Measurements from ENCODE around the gene ENGASE.
"Not testable (repeated sequence)": the region's sequence is repeated elsewhere in the genome, so short reads cannot be mapped to it uniquely, and the experiment has no call there.

Gene ENGASE, protein sequence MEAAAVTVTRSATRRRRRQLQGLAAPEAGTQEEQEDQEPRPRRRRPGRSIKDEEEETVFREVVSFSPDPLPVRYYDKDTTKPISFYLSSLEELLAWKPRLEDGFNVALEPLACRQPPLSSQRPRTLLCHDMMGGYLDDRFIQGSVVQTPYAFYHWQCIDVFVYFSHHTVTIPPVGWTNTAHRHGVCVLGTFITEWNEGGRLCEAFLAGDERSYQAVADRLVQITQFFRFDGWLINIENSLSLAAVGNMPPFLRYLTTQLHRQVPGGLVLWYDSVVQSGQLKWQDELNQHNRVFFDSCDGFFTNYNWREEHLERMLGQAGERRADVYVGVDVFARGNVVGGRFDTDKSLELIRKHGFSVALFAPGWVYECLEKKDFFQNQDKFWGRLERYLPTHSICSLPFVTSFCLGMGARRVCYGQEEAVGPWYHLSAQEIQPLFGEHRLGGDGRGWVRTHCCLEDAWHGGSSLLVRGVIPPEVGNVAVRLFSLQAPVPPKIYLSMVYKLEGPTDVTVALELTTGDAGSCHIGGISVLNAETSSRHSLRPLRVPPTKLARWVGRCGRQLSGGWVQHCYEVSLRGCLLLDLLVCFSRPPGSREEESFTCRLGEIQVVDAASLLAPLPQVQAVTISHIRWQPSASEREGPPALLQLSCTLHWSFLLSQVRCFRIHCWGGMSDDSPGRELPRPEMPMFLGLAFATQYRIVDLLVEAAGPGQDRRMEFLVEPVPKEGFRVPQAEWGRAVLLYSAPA

DNA sequence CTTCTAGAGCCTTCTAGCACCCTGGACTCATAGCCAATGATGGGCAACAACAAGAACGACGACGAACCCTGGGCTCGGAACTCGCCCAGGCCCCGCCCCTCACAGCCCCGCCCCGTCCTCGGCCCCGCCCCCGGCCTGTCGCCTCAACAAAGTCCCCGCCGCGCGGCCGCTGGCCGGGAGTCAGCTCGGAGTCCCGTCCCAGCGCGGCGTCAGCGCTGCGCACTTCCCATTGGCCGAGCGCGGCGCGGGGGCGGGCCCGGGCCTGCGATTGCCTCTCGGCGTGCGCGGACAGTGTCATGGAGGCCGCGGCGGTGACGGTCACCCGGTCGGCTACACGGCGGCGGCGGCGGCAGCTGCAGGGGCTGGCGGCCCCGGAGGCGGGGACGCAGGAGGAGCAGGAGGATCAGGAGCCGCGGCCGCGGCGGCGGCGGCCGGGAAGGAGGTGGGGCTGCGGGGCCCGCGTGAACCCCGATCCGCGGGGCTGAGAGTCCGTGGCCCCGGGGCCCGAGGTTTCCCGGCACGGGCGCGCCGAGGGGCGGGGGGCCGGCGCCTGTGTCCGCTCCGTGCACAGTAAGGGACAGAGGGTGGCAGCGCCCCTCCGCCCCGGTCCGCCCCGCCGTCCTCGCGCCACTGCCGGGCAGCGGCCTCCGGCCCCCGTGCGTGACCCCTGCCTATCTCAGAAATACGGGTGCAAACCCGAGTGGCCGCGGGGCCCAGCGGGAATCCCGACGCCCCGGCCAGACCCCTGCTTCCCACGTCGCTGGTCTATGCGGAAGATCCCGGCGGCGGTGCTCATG, at the start of gene ENGASE:
ENGASE (plus strand) TSS at position 176 of the 797 bp plus-strand sequence; CDS start at position 297, 121 bp downstream.
- H3K4me1 ChIP-seq (ENCODE audit: control insufficient read depth, low read depth, low read length), result peaks cover 8% of the 10 kb centered on the region
- peaks cover 4% of the 10 kb centered on the region for H3K36me3 ChIP-seq (ENCODE audit: control insufficient read depth, low read depth, low read length)
- no peaks in the 10 kb centered on the region for H3K9me3 ChIP-seq (ENCODE audit: control insufficient read depth, low read depth, low read length)
- H3K27ac ChIP-seq (ENCODE audit: low read length), result no peak within 1 kb of the TSS
- H3K4me3 ChIP-seq (ENCODE audit: low read length), result peak within 1 kb of the TSS; percentile 66
- H3K27me3 ChIP-seq (ENCODE audit: control insufficient read depth, insufficient read depth, low read length), result no peaks in the 10 kb centered on the region
- H3K9ac ChIP-seq (ENCODE audit: low read length), result no peak within 1 kb of the TSS

DNA sequence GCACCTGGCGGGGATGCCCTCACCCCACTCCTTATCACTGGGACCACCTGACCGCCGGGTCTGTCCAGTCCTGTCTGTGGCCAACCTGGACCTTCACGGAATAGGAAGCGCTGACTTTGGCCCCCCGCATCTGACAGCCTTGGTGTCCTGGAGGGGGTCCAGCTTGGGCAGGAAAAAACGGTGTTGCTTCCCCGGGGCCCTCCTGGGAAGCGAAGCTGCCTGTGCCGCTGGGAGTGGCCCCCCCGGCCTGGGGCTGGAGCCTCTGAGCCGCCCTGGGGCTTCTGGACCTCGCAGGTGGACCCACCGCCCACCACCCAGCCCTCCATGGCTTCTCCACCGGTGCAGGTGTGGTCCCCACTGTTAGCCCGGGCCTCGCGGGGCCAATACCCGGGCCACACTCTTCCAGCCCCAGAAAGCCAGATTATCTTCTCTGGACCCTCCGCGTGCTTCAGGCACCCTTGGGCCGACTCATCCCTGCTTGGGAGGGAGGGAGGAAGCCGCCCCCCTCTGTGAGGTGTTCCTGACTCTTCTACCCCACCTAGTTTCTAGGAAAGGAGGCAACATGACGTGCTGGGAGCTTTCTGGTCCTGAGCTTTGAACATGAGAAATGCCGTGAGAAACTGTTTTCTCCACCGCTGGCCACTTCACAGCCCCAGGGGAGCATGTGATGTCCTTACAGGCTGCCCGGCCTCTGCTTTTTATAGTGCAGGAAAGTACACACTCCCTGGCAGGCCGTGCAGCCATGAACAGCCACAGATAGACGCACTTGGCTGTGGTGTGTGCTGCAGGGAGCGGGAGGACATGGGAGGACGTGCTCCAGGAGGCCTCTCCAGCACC, 49.5 kb upstream of the ENGASE start:
- Histone ChIP-seq H3K4me3 (ENCODE audit: low read length) (peak overlapping the region; percentile 73), H3K27ac (ENCODE audit: low read length) (no peak overlapping the region), H3K4me1 (ENCODE audit: control insufficient read depth, low read depth, low read length) (peaks cover 6% of the 10 kb centered on the region), H3K27me3 (ENCODE audit: control insufficient read depth, insufficient read depth, low read length) (peaks cover 84% of the 10 kb centered on the region), H3K36me3 (ENCODE audit: control insufficient read depth, low read depth, low read length) (no peaks in the 10 kb centered on the region), H3K9me3 (ENCODE audit: control insufficient read depth, low read depth, low read length) (no peaks in the 10 kb centered on the region), H3K9ac (ENCODE audit: low read length) (no peak overlapping the region)

DNA sequence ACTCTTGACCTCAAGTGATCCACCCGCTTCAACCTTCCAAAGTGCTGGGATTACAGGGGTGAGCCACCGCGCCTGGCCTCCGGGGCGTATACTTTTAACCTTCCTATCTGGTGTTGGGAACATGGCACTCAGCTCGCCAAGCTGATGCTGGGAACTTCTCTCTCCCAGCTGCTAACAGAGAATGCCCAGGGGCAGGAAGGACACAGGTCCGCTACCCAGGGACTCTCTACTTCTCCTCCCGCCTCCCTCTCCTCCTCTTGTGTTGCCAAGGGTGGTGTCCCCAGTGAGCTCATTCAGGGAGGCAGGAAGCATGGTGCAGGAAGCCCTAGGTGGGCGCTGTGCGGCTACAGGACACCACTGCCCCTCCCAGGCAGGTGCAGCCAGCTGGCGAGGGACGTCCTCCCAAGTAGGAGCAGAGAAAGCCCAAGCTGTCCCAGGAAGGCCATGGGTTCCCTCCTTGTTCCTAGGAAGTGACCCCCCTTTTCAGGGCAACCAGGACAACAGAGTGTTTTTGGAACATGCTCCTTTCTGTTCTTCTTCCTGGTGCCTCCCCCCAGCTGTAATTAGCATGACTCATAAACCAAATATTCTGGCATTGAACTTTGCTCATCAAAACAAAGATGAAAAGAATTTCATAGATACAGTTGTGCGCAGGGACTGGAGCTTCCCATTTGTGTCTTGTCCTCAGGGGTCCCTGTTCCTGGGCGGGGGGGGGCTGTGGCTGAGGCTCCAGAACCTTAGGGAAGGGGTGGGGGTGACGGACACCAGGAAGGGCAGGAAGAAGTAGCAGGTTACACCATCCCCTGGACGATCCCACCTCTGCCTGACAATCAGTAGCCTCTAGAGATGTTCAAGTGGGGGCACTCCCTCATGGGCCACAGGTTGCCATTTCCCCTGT, 48.0 kb upstream of the ENGASE start:
- Histone ChIP-seq H3K4me3 (ENCODE audit: low read length) (no peak overlapping the region), H3K27ac (ENCODE audit: low read length) (no peak overlapping the region)

DNA sequence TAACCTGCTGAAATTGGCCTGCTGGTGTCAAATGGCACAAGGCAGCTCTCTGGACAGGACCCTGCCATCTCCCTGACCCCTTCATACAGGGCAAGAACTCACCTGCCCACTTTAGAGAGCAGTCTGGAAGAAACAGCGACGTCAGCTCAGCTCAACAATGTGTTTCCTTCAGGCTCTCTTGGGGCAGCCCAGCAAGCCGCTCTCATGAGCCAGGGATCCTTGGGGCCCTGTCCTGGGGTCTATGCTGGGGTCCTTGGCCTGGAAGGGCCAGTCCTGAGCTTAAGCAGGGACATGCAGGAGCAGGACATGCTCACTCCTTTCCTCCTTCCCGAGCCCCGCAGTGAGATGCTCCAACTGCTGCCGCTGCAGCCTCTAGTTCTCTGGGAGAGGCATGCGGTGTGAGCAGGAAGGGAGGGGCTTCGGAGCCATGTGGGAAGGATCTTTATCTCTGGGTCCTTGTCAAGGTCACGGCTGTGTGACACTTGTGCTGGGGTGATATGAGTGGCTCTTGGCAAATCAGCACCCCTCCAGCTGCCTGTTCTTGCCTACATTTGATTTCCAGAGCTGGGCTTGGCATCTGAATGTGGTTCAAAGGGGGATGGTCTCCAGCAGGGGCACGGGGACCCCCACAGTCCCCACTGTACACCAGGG, 47.2 kb upstream of the ENGASE start:
- Histone ChIP-seq H3K4me1 (ENCODE audit: control insufficient read depth, low read depth, low read length) (peaks cover 6% of the 10 kb centered on the region), H3K27ac (ENCODE audit: low read length) (no peak overlapping the region), H3K36me3 (ENCODE audit: control insufficient read depth, low read depth, low read length) (no peaks in the 10 kb centered on the region), H3K4me3 (ENCODE audit: low read length) (no peak overlapping the region), H3K9me3 (ENCODE audit: control insufficient read depth, low read depth, low read length) (no peaks in the 10 kb centered on the region), H3K27me3 (ENCODE audit: control insufficient read depth, insufficient read depth, low read length) (peaks cover 61% of the 10 kb centered on the region), H3K9ac (ENCODE audit: low read length) (no peak overlapping the region)

More for the DNA sequence above, 48.0 kb upstream of the ENGASE start:
- Histone ChIP-seq H3K27me3 (ENCODE audit: control insufficient read depth, insufficient read depth, low read length) (peaks cover 69% of the 10 kb centered on the region), H3K4me1 (ENCODE audit: control insufficient read depth, low read depth, low read length) (peaks cover 6% of the 10 kb centered on the region), H3K9me3 (ENCODE audit: control insufficient read depth, low read depth, low read length) (no peaks in the 10 kb centered on the region), H3K9ac (ENCODE audit: low read length) (no peak overlapping the region), H3K36me3 (ENCODE audit: control insufficient read depth, low read depth, low read length) (no peaks in the 10 kb centered on the region)

DNA sequence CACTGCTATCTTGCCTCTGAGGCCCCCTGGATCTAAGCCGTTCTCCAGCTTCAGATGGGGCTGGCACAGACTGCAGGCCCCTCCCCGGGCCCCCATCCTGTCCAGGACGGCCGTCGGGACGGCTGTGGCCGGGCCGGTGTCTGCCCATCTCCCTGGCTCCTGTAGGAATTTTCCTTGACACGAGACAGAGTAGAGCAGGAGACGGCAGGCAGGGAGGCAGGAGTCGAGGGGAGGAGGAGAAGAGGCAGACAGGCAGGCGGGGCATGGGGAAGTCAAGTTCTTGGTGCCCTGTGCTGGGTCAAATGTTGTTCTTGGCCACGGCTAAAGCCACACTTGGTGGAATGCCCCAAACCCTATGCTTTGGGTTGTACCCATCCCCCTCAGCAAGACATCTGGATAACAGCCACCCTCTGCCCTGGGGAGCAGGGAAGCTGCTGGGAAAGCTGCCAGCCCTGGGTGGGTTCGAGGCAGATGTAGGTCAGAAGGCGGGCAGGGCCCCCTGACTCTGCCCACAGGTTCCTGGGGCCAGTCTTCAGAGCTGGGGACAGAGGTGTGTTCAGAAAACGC, 46.6 kb upstream of the ENGASE start:
- Histone ChIP-seq H3K9me3 (ENCODE audit: control insufficient read depth, low read depth, low read length) (no peaks in the 10 kb centered on the region), H3K36me3 (ENCODE audit: control insufficient read depth, low read depth, low read length) (no peaks in the 10 kb centered on the region), H3K27ac (ENCODE audit: low read length) (no peak overlapping the region), H3K4me1 (ENCODE audit: control insufficient read depth, low read depth, low read length) (peaks cover 6% of the 10 kb centered on the region), H3K4me3 (ENCODE audit: low read length) (no peak overlapping the region), H3K9ac (ENCODE audit: low read length) (no peak overlapping the region), H3K27me3 (ENCODE audit: control insufficient read depth, insufficient read depth, low read length) (peaks cover 55% of the 10 kb centered on the region)

DNA sequence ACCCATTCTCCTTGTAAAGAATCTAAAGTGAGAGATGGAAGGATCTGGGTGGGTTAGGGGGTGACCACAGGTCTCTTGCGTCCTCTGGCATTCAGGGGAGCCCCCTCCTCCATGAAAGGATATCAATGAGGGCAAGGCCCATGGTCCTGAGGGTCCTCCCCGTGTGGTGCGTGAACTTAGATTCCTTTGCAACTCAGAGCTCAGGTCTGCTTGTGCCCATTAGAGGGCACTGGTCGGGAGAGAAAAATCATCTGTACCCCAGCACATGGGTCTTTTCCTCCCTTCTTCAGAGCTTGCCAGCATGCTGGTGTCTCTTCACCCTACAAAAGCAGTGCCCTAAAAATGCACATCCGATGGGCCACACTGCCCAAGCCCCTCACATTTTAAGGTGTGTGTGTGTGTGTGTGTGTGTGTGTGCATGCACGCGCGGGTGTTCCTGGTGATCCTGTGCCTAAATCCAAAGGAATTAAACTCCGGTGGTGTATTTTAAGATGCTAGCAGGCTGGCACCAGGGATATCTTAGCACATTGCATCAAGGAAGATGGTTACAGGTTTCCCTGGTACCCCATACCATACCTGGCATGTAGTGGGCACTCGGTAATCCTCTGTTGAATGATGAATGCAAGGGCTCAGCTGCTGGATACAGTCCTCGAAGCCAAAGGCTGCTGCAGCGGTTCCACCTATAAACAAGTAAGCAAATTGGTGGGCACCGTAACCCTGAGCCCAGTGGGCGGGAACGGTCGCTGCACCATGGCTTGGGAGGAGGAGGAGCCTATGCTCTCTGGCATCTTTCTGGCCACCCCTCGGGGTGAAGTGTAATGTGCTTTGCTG, 45.9 kb upstream of the ENGASE start:
- Histone ChIP-seq H3K9me3 (ENCODE audit: control insufficient read depth, low read depth, low read length) (no peaks in the 10 kb centered on the region), H3K27ac (ENCODE audit: low read length) (no peak overlapping the region), H3K4me1 (ENCODE audit: control insufficient read depth, low read depth, low read length) (peaks cover under 1% of the 10 kb centered on the region), H3K36me3 (ENCODE audit: control insufficient read depth, low read depth, low read length) (no peaks in the 10 kb centered on the region), H3K9ac (ENCODE audit: low read length) (no peak overlapping the region), H3K4me3 (ENCODE audit: low read length) (no peak overlapping the region), H3K27me3 (ENCODE audit: control insufficient read depth, insufficient read depth, low read length) (peaks cover 48% of the 10 kb centered on the region)

DNA sequence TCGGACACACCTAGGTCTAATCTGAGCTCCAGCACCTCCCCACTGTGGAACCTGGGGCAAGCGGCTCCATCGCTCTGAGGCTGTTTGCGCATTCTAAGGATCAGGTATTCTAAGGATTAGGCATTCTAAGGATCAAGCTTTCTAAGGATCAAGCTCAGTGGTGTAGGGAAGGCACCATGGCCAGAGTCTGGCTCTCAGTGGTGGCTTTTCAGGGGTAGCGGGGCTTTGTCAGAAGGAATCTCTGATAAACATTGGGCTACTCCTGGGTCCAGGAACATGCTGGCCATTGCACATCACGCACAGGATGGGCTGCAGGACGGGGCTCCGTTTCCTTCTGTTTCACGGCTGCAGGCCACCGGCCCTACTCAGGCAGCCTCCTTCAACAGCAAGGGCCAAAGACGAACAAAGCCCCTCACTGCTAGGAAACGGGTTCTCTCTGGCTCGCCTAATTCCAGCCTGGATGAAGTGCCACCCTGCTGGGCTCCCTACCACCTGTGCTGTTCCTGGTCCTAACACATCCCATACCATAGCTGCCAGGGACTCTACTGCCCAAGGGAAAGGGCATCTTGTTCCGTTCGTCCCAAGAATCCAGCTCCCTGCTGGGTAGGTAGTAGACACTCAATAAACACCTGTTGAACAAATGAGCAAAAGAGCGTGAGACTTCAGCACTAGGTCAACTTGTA, 45.2 kb upstream of the ENGASE start:
- Histone ChIP-seq H3K9me3 (ENCODE audit: control insufficient read depth, low read depth, low read length) (no peaks in the 10 kb centered on the region), H3K27ac (ENCODE audit: low read length) (no peak overlapping the region), H3K4me1 (ENCODE audit: control insufficient read depth, low read depth, low read length) (no peaks in the 10 kb centered on the region), H3K27me3 (ENCODE audit: control insufficient read depth, insufficient read depth, low read length) (peaks cover 40% of the 10 kb centered on the region), H3K36me3 (ENCODE audit: control insufficient read depth, low read depth, low read length) (no peaks in the 10 kb centered on the region), H3K9ac (ENCODE audit: low read length) (no peak overlapping the region), H3K4me3 (ENCODE audit: low read length) (no peak overlapping the region)

DNA sequence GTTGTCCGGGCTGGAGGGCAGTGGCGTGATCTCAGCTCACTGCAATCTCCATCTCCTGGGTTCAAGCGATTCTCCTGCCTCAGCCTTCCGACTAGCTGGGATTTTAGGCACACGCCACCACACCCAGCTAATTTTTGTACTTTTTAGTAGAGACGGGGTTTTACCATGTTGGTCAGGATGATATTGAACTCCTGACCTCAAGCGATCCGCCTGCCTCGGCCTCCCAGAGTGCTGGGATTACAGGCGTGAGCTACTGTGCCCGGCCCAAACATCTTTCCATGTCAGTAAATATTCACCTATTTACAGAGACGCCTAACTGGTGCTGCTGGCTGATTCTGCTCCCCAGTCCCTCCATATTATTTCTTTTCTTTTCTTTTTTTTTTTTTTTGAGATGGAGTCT, 44.0 kb upstream of the ENGASE start:
- H3K4me1 ChIP-seq (ENCODE audit: control insufficient read depth, low read depth, low read length); H3K36me3 ChIP-seq (ENCODE audit: control insufficient read depth, low read depth, low read length); H3K9me3 ChIP-seq (ENCODE audit: control insufficient read depth, low read depth, low read length); H3K27ac ChIP-seq (ENCODE audit: low read length); H3K9ac ChIP-seq (ENCODE audit: low read length); H3K4me3 ChIP-seq (ENCODE audit: low read length): not testable (repeated sequence)
- H3K27me3 ChIP-seq (ENCODE audit: control insufficient read depth, insufficient read depth, low read length), result peaks cover 29% of the 10 kb centered on the region
